GM12873 (cell line): ENCODE measurements around the gene AZGP1.

ENCODE experiments used
- TF ChIP-seq, protein P1 (sequence below): IDR thresholded peaks from 2 replicates; pipeline ENCODE4 v1.5.1; 2012; ENCODE audit warnings: low read depth, mild to moderate bottlenecking, moderate library complexity, low read length, control low read depth; ENCODE audit not compliant: insufficient read depth; ENCODE audit errors: missing control alignments

The AZGP1 gene

DNA sequence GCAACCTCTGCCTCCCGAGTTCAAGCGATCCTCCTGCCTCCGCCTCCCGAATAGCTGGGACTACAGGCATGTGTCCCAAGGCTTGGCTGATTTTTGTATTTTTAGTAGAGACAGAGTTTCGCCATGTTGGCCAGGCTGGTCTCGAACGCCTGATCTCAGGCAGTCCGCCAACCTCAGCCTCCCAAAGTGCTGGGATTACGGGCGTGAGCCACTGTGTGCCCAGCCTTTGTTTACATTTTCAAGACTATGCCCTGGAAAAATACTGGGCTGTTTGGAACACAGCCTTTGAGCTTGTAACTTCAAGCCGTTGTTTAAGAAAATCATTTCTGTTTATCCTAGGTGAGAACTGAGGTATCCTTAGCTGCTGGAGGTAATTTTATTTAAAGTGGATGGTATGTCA is 41.5 kb upstream of the AZGP1 start:
- TF ChIP-seq, protein P1, sequence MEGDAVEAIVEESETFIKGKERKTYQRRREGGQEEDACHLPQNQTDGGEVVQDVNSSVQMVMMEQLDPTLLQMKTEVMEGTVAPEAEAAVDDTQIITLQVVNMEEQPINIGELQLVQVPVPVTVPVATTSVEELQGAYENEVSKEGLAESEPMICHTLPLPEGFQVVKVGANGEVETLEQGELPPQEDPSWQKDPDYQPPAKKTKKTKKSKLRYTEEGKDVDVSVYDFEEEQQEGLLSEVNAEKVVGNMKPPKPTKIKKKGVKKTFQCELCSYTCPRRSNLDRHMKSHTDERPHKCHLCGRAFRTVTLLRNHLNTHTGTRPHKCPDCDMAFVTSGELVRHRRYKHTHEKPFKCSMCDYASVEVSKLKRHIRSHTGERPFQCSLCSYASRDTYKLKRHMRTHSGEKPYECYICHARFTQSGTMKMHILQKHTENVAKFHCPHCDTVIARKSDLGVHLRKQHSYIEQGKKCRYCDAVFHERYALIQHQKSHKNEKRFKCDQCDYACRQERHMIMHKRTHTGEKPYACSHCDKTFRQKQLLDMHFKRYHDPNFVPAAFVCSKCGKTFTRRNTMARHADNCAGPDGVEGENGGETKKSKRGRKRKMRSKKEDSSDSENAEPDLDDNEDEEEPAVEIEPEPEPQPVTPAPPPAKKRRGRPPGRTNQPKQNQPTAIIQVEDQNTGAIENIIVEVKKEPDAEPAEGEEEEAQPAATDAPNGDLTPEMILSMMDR = no peak

GRCh38 chr7:100016215-100016901 is 40.5 kb upstream of the AZGP1 start:
- TF ChIP-seq, protein P1 = no peak

DNA sequence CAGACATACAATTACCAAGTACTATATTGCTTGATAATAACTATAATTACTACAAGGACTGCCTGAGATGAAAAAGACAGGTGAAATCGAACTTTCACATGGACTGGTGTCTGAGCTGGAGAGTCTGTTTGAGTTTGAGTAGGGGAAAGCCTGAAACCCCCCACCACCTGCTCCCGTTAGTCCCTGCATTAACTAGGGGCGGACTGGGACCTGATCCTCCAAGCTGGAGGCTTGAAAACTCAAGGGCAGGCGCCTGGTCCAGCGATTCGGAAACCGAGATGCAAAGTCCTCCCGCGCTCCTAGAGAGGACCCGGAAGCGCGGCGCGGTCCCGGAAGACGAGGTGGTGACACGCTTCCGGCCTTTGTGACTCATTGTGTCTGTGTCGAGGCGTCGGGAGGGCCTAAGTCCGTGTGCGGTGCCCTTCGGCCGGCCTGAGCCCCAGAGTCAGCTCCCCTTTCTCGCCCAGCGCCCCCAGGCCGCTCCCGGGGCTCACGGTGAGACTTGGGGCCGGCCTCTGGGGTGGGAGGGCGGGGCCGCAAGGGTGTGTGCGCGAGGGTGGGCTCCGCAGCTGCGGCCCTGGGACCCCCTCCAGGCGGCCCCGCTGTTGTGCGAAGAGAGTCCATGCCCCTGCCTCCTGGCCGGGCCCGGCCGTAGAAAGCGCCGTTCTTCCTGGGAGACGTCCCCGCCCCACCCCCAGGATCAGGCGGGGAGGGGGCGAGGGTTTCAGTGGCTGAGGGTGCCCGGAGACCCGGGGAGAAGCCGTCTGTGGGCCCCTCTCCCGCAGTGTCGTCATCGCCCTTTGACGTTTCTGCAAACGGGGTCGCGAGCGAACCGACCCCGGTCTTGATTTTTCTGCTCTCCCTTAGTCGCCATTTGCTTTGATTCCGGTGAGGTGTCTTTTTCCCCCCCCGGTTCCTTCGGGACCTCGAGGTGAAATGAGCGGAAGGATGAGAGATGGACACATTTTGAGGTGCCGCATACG is 39.7 kb upstream of the AZGP1 start, which contains the start of gene ZKSCAN1:
Gene ZKSCAN1, plus strand, starts transcription at position 365 of the 983 bp plus-strand sequence. CDS start 7,911 bp downstream, outside the sequence.
- TF ChIP-seq, protein P1 = no peak

- TF ChIP-seq, protein P1 = no peak
Measured at GRCh38 chr7:100013328-100013676, 37.5 kb upstream of the AZGP1 start.

GRCh38 chr7:100011516-100011915 is 35.7 kb upstream of the AZGP1 start:
- TF ChIP-seq, protein P1 = no peak

DNA sequence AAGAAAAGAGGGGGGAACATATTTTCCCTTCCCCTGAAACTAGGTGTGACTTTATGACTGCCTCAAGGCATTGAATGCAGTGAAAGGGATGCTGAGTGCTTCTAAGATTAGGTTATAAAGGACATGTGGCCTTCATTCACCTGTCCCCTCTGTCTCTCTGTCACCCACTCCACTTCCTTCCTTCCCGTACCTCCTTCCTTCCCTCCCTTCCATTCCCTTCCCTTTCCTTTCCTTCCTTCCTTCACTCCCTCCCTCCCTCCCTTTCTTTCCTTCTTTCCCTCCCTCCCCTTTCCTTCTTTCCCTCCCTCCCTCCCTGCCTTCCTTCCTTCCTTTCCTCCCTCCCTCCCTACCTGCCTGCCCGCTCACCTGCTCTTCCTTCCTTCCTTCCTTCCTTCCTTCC is 35.1 kb upstream of the AZGP1 start:
- TF ChIP-seq, protein P1 = no peak

GRCh38 chr7:100008525-100008924 is 32.7 kb upstream of the AZGP1 start:
- TF ChIP-seq, protein P1 = no peak
